Gastrocnemius medialis (tissue), 4 donors: Measurements from ENCODE around the gene MAML2. TPM values are rescaled to one million over a fixed set of nuclear protein-coding genes. Genes with fewer than 3 reads are reported as not detected.

Source experiments
- ATAC-seq, 2 donors: fragments of 150-250 bp; one replicate each; pipeline ENCODE4 v1.9.1; 2016
- DNase-seq, 2 donors: peaks; one replicate each; pipeline ENCODE4 v3.0.0-alpha.2; 2019
- H3K27ac ChIP-seq, 4 donors: fragments of 200-600 bp; sonication (generic); 1 replicate in 1 of 4; 2 replicates in 3 of 4; pipeline ENCODE4 v1.5.1; 2016 to 2018; ENCODE audit warnings: mild to moderate bottlenecking in 2 of 4, moderate library complexity in 1 of 4
- H3K27me3 ChIP-seq, 3 donors: fragments of 200-600 bp; sonication (generic) in 2 of 3; 1 replicate in 1 of 3; 2 replicates in 2 of 3; pipeline versions ENCODE4 v1.5.1 to v1.6.0; 2016 to 2019; ENCODE audit warnings: mild to moderate bottlenecking in 1 of 3, moderate library complexity in 1 of 3
- H3K36me3 ChIP-seq, 2 donors: fragments of 200-600 bp; sonication (generic) in 1 of 2; one replicate each; pipeline ENCODE4 v1.5.1; 2017 to 2018
- H3K4me1 ChIP-seq, 2 donors: fragments of 200-600 bp; sonication (generic) in 1 of 2; one replicate each; pipeline ENCODE4 v1.5.1; 2016 to 2017; ENCODE audit warnings: mild to moderate bottlenecking in 2 of 2
- H3K4me3 ChIP-seq, 4 donors: fragments of 200-600 bp; sonication (generic) in 3 of 4; 1 replicate in 1 of 4; 2 replicates in 3 of 4; pipeline ENCODE4 v1.5.1; 2016 to 2019; ENCODE audit warnings: mild to moderate bottlenecking in 2 of 4
- H3K9me3 ChIP-seq, 3 donors: fragments of 200-600 bp; sonication (generic) in 2 of 3; 1 replicate in 1 of 3; 2 replicates in 2 of 3; pipeline ENCODE4 v1.5.1; 2016 to 2019
- CTCF ChIP-seq, 5 experiments: fragments of 450-650 bp in 3 of 5; fragments of 200-600 bp in 2 of 5; sonication (generic) in 2 of 5; IDR thresholded peaks in 4 of 5; conservative IDR thresholded peaks in 1 of 5; 1 replicate in 4 of 5; 2 replicates in 1 of 5; pipeline ENCODE4 v1.5.1; 2016 to 2019; ENCODE audit warnings: antibody characterized with exemption in 5 of 5, mild to moderate bottlenecking in 3 of 5, moderate library complexity in 3 of 5
- POLR2A ChIP-seq, 2 donors: fragments of 450-650 bp; IDR thresholded peaks; one replicate each; pipeline ENCODE4 v1.6.1; 2017; ENCODE audit warnings: antibody characterized with exemption in 2 of 2, mild to moderate bottlenecking in 2 of 2, moderate library complexity in 2 of 2
- in situ Hi-C, 4 donors: fragments of 200-750 bp; cut with MboI; loops; one replicate each; pipeline versions ENCODE4 v1.15.0 to v1.8.0; 2017; ENCODE audit warnings: low sequenced_read_pairs in 4 of 4
- intact Hi-C: fragments of 100-400 bp; cut with DNase I; formaldehyde crosslinking; loops from one replicate; pipeline ENCODE4 v1.15.1; 2023; ENCODE audit warnings: low total_unique reads
- total RNA-seq, 4 donors: library from RNA; depleted of rRNA; stranded (reverse); fragments of >200 nt; gene quantifications; one replicate each; pipeline versions ENCODE4 v1.1.0 to v1.2.3, GENCODE V29; 2016

Gene MAML2
- total RNA-seq, 4 donors from 2014 or later: 4.1 to 6.3 (median 4.8) TPM

GRCh38 chr11:96318399-96318798 lies 24.6 kb downstream of the MAML2 start:
- no peak overlapping the region for H3K4me3 ChIP-seq

DNA sequence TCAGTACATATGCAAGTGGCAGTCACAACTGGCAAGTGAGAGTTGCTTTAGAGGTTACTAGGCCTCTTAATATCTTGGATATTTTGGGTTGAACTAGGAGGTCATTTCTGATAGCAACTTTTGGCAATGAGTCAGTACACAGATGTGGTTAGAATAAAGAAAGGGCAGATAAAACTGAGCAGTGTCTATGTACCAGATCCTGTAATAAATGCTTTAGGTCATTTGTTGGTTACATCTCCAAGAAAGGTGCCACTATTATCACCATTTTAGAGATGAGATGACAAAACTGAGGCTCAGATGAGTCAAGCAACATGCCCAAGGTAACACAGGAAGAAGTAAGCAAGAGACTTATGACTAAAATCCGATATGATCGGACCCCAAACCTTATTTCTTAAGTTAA lies 25.0 kb downstream of the MAML2 start:
- TF ChIP-seq POLR2A (IDR thresholded peaks at IDR 0.05) (no peak), CTCF (IDR thresholded peaks at IDR 0.05 in 4 of 5, conservative IDR thresholded peaks at IDR 0.05 in 1 of 5) (no peak)
- Histone ChIP-seq H3K4me3 (no peak overlapping the region), H3K27me3 (no peaks in the 10 kb centered on the region), H3K9me3 (no peaks in the 10 kb centered on the region), H3K36me3 (no peaks in the 10 kb centered on the region), H3K4me1 (peaks cover 7 to 12% of the 10 kb centered on the region in 2 donors), H3K27ac (no peak overlapping the region)
- in situ Hi-C loops: no loop called here
- intact Hi-C loops: no loop called here
- DNase-seq (no peak), ATAC-seq (no peak)

More at GRCh38 chr11:96318399-96318798, 24.6 kb downstream of the MAML2 start:
- no peak for DNase-seq
- H3K36me3 ChIP-seq: no peaks in the 10 kb centered on the region
- in situ Hi-C loops (no loop called here), intact Hi-C loops (no loop called here)
- H3K9me3 ChIP-seq: no peaks in the 10 kb centered on the region
- no peak overlapping the region for H3K27ac ChIP-seq
- TF ChIP-seq CTCF (IDR thresholded peaks at IDR 0.05 in 4 of 5, conservative IDR thresholded peaks at IDR 0.05 in 1 of 5): no peak
- no peak for TF ChIP-seq POLR2A (IDR thresholded peaks at IDR 0.05)
- H3K27me3 ChIP-seq: no peaks in the 10 kb centered on the region
- H3K4me1 ChIP-seq: peaks cover 7 to 12% of the 10 kb centered on the region in 2 donors
- no peak for ATAC-seq

- Histone ChIP-seq H3K36me3 (no peaks in the 10 kb centered on the region), H3K9me3 (no peaks in the 10 kb centered on the region), H3K27me3 (no peaks in the 10 kb centered on the region), H3K4me1 (peaks cover 7 to 12% of the 10 kb centered on the region in 2 donors), H3K27ac (no peak overlapping the region), H3K4me3 (no peak overlapping the region)
- DNase-seq (no peak), ATAC-seq (peak in 1 of 2 donors; percentile 30)
- in situ Hi-C loops: no loop called here
- intact Hi-C loops: no loop called here
- TF ChIP-seq POLR2A (IDR thresholded peaks at IDR 0.05) (no peak), CTCF (IDR thresholded peaks at IDR 0.05 in 4 of 5, conservative IDR thresholded peaks at IDR 0.05 in 1 of 5) (no peak)
Measured at GRCh38 chr11:96317571-96317970, 25.4 kb downstream of the MAML2 start.

DNA sequence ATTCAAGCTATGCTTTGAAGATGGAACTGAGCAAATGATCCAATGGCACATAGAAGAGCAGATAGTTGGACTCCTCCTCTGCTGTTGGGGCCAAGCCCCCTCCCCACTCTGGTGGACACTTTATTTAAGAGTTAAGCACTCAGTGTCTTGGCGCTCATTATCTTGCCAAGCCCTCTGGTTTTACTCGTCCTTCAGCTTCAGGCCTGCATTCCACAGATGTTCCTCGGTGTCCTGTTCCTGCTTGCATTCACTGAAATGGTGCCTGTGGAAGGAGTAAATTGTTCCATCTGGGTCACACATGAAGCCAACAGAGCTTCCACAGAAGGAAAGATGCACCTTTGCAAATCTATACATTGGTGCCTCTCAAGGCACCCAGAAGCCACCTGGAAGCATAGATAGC lies 26.1 kb downstream of the MAML2 start:
- no peak overlapping the region for H3K4me3 ChIP-seq
- no peak overlapping the region for H3K27ac ChIP-seq
- in situ Hi-C loops: no loop called here
- no peak for ATAC-seq
- peaks cover 7 to 12% of the 10 kb centered on the region in 2 donors for H3K4me1 ChIP-seq
- DNase-seq: no peak
- H3K36me3 ChIP-seq: no peaks in the 10 kb centered on the region
- TF ChIP-seq POLR2A (IDR thresholded peaks at IDR 0.05): no peak
- TF ChIP-seq CTCF (IDR thresholded peaks at IDR 0.05 in 4 of 5, conservative IDR thresholded peaks at IDR 0.05 in 1 of 5): no peak
- intact Hi-C loops: no loop called here
- H3K27me3 ChIP-seq: no peaks in the 10 kb centered on the region
- H3K9me3 ChIP-seq: no peaks in the 10 kb centered on the region

DNA sequence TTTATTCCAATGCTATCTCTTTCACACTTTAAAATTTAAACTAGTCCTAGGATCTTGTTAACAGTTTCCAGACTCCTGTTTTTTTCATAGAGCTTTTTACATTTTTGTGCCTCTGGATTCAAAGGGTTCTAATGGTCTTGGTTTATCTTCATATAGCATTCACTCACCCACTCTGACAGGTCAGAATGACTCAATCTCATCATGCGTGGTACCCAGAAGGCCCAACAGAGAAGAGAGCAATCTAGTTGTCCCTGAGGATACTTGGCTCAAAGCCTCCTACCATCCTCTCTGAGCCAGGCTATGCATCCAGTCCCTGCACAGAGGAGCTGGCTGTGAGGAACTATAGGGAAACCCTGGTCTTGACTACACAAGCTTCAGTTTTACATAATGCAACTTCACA lies 27.5 kb downstream of the MAML2 start:
- no peaks in the 10 kb centered on the region for H3K36me3 ChIP-seq
- in situ Hi-C loops (no loop called here), intact Hi-C loops (no loop called here)
- no peaks in the 10 kb centered on the region for H3K27me3 ChIP-seq
- H3K4me3 ChIP-seq: no peak overlapping the region
- peaks cover 12 to 22% of the 10 kb centered on the region in 2 donors for H3K4me1 ChIP-seq
- DNase-seq: no peak
- H3K9me3 ChIP-seq: no peaks in the 10 kb centered on the region
- ATAC-seq: no peak
- no peak overlapping the region for H3K27ac ChIP-seq
- TF ChIP-seq CTCF (IDR thresholded peaks at IDR 0.05 in 4 of 5, conservative IDR thresholded peaks at IDR 0.05 in 1 of 5) (no peak), POLR2A (IDR thresholded peaks at IDR 0.05) (no peak)
